ENCODE results near the gene HSBP1.

GRCh38 chr16:83813823-83814658, 6.3 kb downstream of the HSBP1 start:
- TF ChIP-seq CTCF (conservative IDR thresholded peaks at IDR 0.05; ENCODE audit: low read depth, low read length) = no peak
- TF ChIP-seq BHLHE40 (IDR thresholded peaks at IDR 0.05; ENCODE audit: low read depth, low read length) = 0 out of 2 replicates have a peak, but pooled peaks have one; percentile 12
- TF ChIP-seq RCOR1 (IDR thresholded peaks at IDR 0.05; ENCODE audit: insufficient replicate concordance, low read length) = no peak
- no peak for TF ChIP-seq POLR2A (IDR thresholded peaks at IDR 0.05; ENCODE audit: low read depth, low read length)
- TF ChIP-seq SMC3 (IDR thresholded peaks at IDR 0.05; ENCODE audit: low read depth, low read length) = no peak
- no peak for TF ChIP-seq RFX5 (IDR thresholded peaks at IDR 0.05; ENCODE audit: low read depth, low read length)
- no peak for TF ChIP-seq MAZ (IDR thresholded peaks at IDR 0.05; ENCODE audit: borderline replicate concordance, low read depth, low read length)
- no peak for TF ChIP-seq RAD21 (IDR thresholded peaks at IDR 0.05; ENCODE audit: low read length)
- TF ChIP-seq FOS (IDR thresholded peaks at IDR 0.05; ENCODE audit: low read depth, low read length) = peak; percentile 79; the same call in 1 of the 2 replicates
- no peak for TF ChIP-seq CEBPB (IDR thresholded peaks at IDR 0.05; ENCODE audit: low read depth, low read length)
- TF ChIP-seq MAFK (IDR thresholded peaks at IDR 0.05; ENCODE audit: low read depth, low read length) = no peak
- TF ChIP-seq USF2 (IDR thresholded peaks at IDR 0.05; ENCODE audit: low read depth, low read length) = no peak
- TF ChIP-seq MXI1 (IDR thresholded peaks at IDR 0.05; ENCODE audit: borderline replicate concordance, low read depth, low read length) = no peak
